ENCODE data around the gene WWOX. TPM values are rescaled to one million over a fixed set of nuclear protein-coding genes. Genes with fewer than 3 reads are reported as not detected.

WWOX gene
- total and polyA plus RNA-seq, 2 of the 8 experiments (the other 6 are each of a cell fraction or from before 2014, with no cell fraction given): 5.4 to 16.7 TPM

- CTCF ChIA-PET (ENCODE audit: partially characterized antibody): interaction anchor here (0.6 to 1.9 kb wide), 4 partner anchors 61 to 1190 kb away, joined by 3 to 4 read pairs (median 4); no protein-coding TSS in a partner anchor
Observed at GRCh38 chr16:78709137-78709884, 609.9 kb downstream of the WWOX start.

More at GRCh38 chr16:78709137-78709884, 609.9 kb downstream of the WWOX start:
- Histone ChIP-seq H3K23ac (ENCODE audit: insufficient read length) (no peak overlapping the region), H2AK5ac (ENCODE audit: low read depth, low read length) (no peak overlapping the region), H3K18ac (ENCODE audit: extremely low read depth, low read length) (no peak overlapping the region), H3K27ac (ENCODE audit: low read depth, low read length) (no peak overlapping the region), H2BK12ac (ENCODE audit: low read depth, low read length) (no peak overlapping the region), H3K4me1 (replicated peaks in 1 of 4; ENCODE audit: control insufficient read depth in 3 of 4, insufficient read depth in 4 of 4, low read length in 3 of 4) (peaks cover 0 to 3% (median 0%) of the 10 kb centered on the region in 4 experiments; a peak in 1 of 7 replicates), H2BK120ac (replicated peaks; ENCODE audit: low read depth, low read length) (no peak overlapping the region), H3K36me3 (ENCODE audit: control insufficient read depth in 2 of 4, insufficient read depth in 4 of 4, low read length in 3 of 4) (no peaks in the 10 kb centered on the region), H3K9ac (replicated peaks in 1 of 4; ENCODE audit: extremely low read depth in 1 of 4, low read depth in 3 of 4, low read length in 3 of 4) (no peak overlapping the region), H3K4me2 (ENCODE audit: insufficient read depth in 1 of 2, low read depth in 2 of 2, low read length in 2 of 2) (no peak overlapping the region), H4K20me1 (replicated peaks in 1 of 2; ENCODE audit: control insufficient read depth in 1 of 2, insufficient read depth in 2 of 2, low read length in 2 of 2) (peaks cover 0 to 2% of the 10 kb centered on the region in 2 experiments), H3K4me3 (ENCODE audit: extremely low read depth in 1 of 4, insufficient read depth in 2 of 4, low read depth in 3 of 4, low read length in 4 of 4) (no peak overlapping the region), H3K9me3 (ENCODE audit: insufficient read depth in 2 of 2, low read depth in 1 of 2, low read length in 1 of 2) (no peaks in the 10 kb centered on the region), H3K56ac (replicated peaks; ENCODE audit: insufficient read length, low read depth, low read length) (no peak overlapping the region), H3K27me3 (replicated peaks in 1 of 4; ENCODE audit: control insufficient read depth in 3 of 4, extremely low read depth in 1 of 4, insufficient read depth in 3 of 4, low read length in 3 of 4) (no peaks in the 10 kb centered on the region), H2BK15ac (ENCODE audit: low read length) (no peak overlapping the region), H4K91ac (replicated peaks; ENCODE audit: insufficient read length, low read length) (no peak overlapping the region), H3K79me1 (ENCODE audit: low read depth, low read length) (no peaks in the 10 kb centered on the region), H4K5ac (ENCODE audit: insufficient read length, low read depth, low read length) (no peak overlapping the region), H4K8ac (ENCODE audit: extremely low read depth, insufficient read depth, low read length) (no peak overlapping the region; the same call in 1 of the 2 replicates), H3K23me2 (ENCODE audit: low read depth, low read length) (no peaks in the 10 kb centered on the region), H2BK5ac (ENCODE audit: low read depth, low read length) (no peak overlapping the region), H2AFZ (ENCODE audit: low read length) (no peak overlapping the region; the same call in 1 of the 2 replicates), H2BK20ac (ENCODE audit: low read length) (no peak overlapping the region), H3K14ac (ENCODE audit: insufficient read length) (no peak overlapping the region), H3K4ac (replicated peaks; ENCODE audit: insufficient read length, low read depth, low read length) (no peak overlapping the region), H3K79me2 (ENCODE audit: control insufficient read depth in 1 of 2, insufficient read depth in 2 of 2, low read length in 2 of 2) (no peaks in the 10 kb centered on the region)
- FAIRE-seq (no peak), DNase-seq (ENCODE audit: low read depth in 1 of 2, low spot score in 2 of 2) (no peak)
- WGBS, 2 experiments (ENCODE audit: extremely low coverage in 1 of 2, insufficient coverage in 1 of 2, insufficient read length in 1 of 2, insufficient replicate concordance in 2 of 2, low coverage in 1 of 2, low lambda C conversion rate in 2 of 2, missing lambda C conversion rate in 1 of 2): 87% methylated on average over 15 of the region's 15 CpGs; no CpG with 5 or more reads in 1 of the 2 experiments
- POLR2A ChIA-PET (ENCODE audit: partially characterized antibody): no interaction called here
- TF ChIP-seq EP300 (IDR thresholded peaks at IDR 0.05; ENCODE audit: borderline replicate concordance in 1 of 2, low read depth in 2 of 2, low read length in 2 of 2) (no peak), ATF3 (IDR thresholded peaks at IDR 0.05; ENCODE audit: insufficient read depth, low read depth, low read length) (no peak), RXRA (IDR thresholded peaks at IDR 0.05; ENCODE audit: insufficient read depth, low read depth, low read length) (no peak), CTCF (IDR thresholded peaks at IDR 0.05; ENCODE audit: control extremely low read depth in 1 of 3, insufficient read depth in 1 of 3, low read depth in 1 of 3, low read length in 3 of 3) (peak in 1 of 3 experiments; percentile 0; a peak in 1 of 4 replicates), USF2 (IDR thresholded peaks at IDR 0.05; ENCODE audit: low read length) (no peak)

All from H1 (cell line).